Thyroid gland (tissue), 4 donors: ENCODE results near the gene HYDIN.

ENCODE experiments used
- CTCF ChIP-seq, 6 experiments: fragments of 200-600 bp in 3 of 6; fragments of 450-650 bp in 3 of 6; sonication (generic) in 3 of 6; IDR thresholded peaks; one replicate each; pipeline ENCODE4 v1.5.1; 2016 to 2019; ENCODE audit warnings: antibody characterized with exemption in 6 of 6, mild to moderate bottlenecking in 2 of 6, inconsistent platforms in 1 of 6, moderate library complexity in 1 of 6
- POLR2A ChIP-seq, 2 donors: fragments of 450-650 bp; IDR thresholded peaks; one replicate each; pipeline ENCODE4 v1.6.1; 2017; ENCODE audit warnings: antibody characterized with exemption in 2 of 2, mild to moderate bottlenecking in 2 of 2, moderate library complexity in 1 of 2

- TF ChIP-seq CTCF (IDR thresholded peaks at IDR 0.05) (no peak), POLR2A (IDR thresholded peaks at IDR 0.05) (no peak)
Measured at GRCh38 chr16:70774261-70774660, 456.3 kb downstream of the HYDIN start.
